ENCODE measurements around the gene IFI27L1.
"Not testable (repeated sequence)": the region's sequence is repeated elsewhere in the genome, so short reads cannot be mapped to it uniquely, and the experiment has no call there.

The IFI27L1 gene

DNA sequence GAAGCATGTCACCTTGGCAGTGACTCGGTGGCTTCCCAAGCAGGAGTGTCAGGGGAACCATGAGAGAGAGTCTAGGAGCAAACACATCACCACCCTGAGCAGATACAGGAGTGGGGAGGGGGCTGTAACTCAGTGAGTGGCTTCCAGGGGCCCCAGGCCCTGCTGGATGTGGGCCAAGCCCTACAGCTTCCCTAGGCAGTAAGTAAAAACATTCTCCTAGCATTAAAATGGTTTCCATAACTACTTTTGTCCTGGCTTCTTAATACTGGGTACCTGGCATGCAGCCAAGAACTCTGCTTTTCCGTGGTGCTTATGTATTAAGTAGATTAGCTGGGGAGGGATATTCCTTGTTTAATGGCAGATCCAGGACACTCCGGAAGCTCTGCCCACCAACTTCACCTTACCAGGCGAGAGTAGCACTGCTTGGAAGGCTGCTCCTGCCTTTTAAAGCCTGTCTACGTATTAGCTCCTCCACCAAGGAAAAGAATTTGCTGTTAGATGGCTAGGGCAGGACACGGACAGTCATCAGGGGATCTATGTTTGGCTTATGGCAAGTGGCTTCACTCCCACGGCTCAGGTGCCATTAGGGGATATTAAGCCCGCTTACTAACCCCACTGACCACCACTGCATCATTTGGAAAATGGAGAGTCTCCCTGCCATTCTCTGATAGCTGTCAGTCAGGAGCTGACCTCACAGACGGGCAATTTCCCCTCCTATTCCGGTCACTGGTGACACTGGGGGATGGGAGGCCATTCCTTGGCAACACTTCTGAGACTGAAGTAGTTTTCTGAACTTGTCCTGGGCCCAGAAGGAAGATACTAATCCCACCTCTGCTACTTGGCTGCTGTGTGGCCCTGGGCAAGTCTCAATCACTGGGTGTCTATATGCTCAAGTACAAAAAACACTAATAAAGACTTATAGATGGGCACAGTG lies 32.2 kb upstream of the IFI27L1 start:
- no peak for DNase-seq

DNA sequence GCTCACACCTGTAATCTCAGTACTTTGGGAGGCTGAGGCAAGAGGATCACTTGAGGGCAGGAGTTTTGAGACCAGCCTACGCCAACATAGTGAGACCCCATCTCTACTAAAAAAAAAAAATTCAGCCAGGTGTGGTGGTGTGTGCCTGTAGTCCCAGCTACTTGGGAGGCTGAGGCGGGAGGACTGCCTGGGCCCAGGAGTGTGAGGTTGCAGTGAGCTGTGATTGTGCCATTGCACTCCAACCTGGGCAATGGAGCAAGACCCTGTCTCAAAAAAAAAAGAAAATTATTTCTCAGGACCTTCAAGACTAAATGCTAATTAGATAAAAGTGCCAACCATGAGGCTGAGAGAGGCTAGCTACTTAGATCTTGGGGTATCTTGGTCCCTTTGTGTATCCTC lies 31.5 kb upstream of the IFI27L1 start:
- DNase-seq = no peak

DNA sequence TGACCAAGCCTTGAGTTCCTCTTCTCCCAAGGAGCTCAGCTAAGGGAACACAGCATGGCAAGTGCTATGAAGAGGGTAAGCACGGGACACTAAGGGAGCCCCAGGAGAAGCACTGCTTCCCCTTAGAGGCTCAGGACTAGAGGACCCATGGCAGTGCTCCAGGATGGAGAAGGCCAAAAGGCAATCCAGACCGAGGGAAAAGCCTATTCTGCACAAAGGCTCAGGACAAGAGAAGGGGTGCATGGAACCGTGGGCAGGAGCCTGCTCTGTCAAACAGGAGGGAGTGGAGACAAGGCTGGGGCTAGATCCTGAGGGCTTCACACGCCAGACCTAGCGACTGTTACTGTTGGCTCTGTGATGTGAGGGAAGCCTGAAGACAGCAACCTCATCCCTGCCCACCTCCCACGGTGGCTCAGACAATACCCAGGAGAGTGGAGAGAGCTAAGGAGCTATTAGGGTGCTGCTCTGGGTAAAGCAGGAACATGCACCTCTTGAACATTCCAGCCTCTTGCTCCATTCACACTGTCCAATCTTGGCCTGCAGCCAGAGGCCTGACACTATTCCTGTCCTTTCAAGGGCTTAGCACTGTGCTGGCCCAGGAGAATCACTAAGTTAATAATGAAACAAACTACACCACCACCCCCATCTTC lies 30.8 kb upstream of the IFI27L1 start:
- no peak for DNase-seq

DNA sequence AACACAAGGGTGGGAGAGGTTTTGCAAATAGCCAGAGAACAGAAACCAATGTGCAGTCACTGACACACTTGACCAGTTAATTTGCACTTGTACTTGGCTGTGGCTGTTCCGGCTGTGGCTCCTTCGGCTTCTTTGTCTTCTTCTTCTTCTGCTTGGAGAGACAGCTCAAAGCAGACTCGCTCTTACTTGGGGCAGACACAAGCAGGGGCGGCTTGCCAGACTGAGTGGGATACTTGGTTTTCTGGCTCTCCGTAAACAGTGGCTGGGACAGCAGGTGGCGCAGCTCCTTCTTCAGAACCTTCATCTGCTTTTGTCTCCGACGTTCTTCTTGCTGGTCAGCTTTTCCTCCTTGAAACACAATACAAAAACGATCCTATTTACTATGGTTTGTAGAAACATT lies 30.0 kb upstream of the IFI27L1 start:
- DNase-seq = no peak

DNA sequence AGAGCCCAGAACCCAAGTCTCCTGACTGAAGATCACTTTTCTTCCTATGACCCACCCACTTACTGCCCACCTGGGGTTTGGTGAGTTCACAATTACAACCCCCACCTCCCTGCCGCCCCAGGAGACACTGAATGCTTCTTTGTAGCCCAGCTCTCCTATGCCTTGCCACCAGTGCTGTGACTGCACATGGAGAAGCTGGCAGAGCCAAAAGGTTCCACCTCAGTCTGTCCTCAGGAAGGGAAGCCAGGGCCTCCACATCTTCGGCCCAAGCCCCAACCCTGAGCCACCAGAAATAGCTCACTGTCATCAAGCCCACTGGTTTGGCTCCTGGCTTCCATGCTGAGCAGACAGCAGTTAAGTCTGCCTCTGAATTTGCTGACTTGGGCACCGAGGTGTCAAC lies 29.3 kb upstream of the IFI27L1 start:
- DNase-seq = no peak

DNA sequence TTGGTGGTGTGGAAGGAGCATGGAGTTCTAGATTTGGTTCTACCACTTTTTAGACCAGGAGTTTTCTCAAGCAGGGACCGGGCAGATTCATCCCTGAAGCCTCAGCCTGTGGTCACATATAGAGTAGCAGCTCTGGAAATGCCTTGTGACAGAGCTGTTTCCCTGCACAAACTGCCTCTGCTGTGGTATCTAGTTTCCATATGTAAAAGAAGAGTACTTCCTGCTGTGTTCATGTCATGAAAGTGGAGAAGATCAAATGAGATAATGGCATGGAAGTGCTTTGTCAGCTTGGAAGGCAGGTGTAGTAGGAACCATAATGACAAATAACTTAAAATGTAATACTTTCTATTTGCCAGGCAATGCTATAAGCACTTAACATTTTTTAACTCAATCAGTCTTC lies 28.9 kb upstream of the IFI27L1 start:
- no peak for DNase-seq

DNA sequence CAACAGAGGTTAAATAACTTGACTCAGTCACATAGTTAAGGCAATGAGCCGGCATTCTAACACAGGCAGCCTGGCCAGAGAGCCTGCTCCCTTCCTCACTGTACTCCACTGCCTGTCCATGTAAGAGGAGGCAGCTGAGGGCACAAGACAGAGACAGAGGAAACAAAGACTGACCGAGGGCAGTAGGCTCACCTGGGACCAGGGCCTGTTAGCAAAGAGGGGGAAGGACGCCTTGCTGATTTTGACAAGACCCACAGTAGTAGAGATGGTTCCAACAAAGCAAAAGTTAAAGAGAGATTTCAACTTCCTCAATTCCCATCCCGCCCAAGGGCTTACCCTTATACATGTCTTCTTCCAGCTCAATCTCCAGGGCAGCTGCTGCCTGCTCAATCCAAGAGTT lies 28.4 kb upstream of the IFI27L1 start:
- DNase-seq = no peak

DNA sequence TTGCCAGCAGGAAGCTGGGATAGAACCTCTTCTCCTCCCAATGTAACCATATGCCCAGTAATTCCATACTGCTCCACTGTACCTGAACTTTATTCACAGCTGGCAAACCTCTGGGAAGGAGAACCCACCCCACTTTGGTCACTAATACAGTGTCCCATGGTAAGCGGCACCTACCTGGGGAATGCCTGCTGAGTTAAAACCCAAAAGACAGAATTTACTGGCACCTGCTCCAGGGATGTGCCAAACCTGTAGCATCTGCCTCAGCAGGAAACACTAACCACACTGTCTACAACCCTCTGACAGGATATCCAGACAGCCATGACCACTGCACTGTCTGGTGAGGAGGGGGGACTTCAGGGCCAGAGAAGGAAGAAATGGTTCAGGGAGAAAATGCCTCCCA lies 26.7 kb upstream of the IFI27L1 start:
- DNase-seq = no peak

DNA sequence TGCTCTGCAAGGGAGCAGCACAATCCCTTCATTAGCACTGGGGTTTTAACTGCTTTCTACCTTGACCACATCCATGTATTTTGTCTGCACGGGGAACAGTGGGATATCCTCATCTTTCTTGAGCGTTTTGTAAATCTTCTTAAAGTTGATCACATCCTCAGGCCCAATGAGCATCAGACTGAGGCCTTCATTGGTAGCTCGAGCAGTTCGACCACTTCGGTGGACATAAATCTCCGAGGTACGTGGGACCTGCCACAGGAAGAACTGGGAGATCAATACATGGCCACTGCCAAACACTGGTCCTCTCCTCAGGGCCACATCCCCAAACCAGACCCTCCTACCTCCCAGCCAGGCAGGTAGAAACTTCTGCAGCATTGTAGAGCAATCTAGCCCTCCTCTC lies 26.2 kb upstream of the IFI27L1 start:
- DNase-seq = no peak

DNA sequence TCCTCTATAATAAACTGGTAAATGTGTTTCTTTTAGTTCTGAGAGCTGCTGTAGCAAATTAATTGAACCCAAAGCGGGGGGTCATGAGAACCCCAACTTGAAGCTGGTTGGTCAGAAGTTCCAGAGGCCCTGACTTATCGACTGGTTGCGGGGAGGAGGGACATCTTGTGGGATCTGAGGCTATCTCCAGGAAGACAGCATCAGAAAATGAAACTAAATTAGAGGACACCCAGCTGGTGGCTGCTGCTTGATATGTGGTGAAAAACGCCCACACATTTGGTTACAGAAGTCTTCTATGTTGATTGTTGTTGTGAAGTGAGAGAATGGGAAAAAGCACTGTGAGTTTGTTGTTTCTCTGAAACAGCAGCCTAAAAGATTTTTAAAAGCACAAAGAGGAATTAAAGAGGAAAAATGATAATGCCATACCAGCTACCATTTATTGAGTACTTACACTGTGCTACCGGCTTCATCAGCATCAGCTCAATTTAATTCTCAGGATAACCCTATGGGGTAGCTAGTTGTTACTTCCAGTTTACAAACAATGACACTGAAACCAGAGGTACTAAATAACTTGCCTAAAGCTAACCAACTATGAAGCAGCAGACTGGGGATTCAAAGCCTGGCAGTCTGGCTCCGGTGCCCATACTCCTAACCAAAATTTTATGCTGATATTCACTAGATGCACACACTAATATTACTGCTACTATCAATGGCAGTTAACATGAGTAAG lies 24.4 kb upstream of the IFI27L1 start:
- peak; percentile 89 for DNase-seq

DNA sequence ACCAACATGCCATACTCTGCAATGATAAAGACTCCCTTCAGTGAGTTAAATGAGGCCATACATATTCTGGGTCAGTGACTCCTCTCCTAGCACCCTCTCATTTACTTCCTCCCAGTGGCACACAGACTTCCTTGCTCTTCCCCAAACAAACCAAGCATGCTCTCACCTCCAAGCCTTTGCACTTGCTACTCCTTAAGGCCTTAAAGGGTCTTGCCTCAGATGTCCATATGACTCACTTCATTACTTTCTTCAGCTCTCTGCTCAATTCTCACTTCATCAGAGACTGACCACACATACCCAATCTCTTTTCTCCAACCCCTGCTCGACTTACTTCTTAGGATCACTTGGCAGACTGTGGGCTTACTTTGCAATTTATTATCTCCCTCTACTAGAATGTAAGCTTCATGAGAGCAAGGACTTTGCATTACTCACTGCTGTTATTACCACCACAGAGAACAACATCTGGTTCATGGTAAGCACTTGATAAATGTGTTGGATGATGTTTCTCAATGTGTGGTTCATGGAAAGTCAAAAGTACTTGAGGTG lies 22.9 kb upstream of the IFI27L1 start:
- DNase-seq = peak; percentile 10

DNA sequence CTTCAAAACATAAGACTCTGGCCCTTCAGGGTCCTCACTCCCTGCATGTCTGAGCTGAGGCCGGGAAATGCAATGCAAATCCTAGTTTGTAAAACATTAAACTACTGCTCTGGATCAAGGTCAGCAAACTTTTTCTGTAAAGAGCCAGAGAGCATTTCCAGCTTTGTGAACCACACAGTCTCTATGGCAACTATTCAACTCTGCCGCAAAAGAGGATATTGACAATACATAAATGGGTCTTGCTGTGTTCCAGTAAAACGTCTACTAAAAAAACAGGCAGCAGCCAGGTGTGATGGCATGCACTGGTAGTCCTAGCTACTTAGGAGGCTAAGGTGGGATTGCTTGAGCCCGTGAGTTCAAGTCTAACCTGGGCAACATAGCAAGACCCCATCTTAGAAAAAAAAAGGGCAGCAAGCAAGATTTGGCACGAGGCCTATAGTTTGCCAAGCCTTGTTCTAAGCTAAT lies 22.4 kb upstream of the IFI27L1 start:
- no peak for DNase-seq

DNA sequence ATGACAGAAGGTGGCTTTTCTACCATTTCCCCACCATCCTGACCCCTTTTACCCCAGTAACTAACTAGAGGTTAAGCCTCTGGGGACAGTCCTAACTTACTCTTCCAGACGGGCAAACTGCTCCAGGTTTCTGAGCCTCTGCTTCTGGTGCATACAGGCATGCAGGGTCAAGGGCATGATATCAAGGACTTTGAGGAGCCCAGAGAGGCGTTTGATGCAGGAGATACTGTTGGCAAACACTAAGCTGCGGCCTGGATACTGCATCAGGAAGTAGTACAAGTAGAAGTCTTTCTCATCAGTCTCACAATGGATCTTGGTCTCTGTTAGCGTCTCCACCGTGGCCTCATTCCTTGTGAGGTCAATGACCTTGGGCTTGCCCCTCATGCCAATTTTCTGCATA lies 21.1 kb upstream of the IFI27L1 start:
- DNase-seq = no peak

DNA sequence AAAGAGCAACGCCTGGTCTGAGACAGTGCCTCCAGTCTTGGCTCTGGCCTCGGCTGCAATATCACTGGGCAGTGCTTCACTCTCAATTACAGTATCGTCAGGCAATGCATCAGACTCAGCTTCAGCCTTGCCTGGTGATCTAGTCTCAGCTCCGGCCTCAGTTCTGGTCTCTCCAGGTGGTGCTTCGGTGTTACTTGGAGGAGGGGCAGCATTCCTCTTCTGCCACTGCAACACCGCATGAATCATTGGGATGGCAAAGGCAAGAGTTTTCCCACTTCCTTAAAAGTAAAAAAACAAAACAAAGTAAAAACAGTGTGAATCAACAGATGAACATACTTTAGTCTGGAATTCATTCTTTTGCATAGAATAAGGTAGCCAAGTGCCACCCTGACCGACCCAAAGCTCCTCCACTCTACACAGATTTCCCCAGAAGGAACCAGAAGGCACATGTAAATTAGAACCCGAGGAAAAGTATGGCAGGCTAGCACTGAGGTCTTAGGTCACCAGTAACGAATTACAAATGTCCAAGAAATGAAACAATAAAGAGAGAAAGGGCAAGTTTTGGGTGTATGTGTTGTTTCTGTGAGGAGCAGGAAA lies 18.7 kb upstream of the IFI27L1 start:
- no peak for DNase-seq

DNA sequence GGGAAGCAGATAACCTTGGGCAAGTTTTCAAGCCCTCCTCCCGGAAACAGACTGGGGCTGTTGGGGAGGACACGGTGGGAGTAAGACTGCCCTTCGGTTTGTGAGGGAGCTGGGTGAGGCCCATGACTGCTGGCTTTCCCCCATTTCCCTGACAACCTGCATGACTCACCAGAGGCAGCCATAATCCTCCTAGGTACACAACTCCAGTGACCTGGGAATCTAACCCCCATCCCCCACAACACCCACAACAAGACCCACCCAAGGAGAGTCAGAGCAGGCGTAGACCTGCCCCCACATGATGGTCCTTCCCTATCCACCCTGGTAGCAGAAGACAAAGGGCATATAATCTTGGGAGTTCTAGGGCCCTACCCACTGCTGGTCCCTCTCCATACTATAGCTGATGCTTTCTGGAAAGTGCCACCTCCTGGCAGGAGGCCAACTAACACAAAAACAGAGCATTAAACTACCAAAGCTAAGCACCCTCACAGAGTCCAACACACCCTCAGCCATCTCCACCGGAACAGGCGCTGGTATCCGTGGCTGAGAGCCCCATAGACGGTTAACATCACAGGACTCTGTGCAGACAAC lies 14.9 kb upstream of the IFI27L1 start:
- DNase-seq = no peak

DNA sequence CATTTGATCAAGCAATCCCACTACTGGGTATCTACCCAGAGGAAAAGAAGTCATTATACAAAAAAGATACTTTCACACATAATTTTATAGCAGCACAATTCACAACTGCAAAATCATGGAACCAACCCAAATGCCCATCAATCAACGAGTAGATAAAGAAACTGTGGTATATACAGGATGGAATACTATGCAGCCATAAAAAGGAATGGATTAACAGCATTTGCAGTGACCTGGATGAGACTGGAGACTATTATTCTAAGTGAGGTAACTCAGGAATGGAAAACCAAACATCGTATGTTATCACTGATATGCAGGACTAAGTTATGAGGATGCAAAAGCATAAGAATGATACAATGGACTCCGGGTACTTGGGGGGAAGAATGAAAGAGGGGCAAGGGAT lies 9.0 kb upstream of the IFI27L1 start:
- DNase-seq = not testable (repeated sequence)

DNA sequence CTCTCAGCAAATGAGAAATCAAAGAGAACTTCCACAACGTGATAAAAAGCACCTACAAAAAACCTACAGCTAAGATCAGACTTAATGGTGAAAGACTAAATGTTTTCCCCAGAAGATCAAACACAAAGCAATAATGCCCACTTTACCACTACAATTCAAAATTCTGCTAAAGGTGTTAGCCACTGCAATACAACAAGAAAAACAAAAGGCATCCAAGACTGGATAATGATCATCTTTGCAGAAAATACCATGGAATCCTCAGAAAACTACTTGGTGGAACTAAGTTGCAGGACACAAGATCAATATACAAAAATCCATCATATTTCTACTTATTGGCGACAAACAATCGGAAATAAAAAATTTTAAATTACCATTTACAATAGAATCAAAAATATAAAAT lies 6.6 kb upstream of the IFI27L1 start:
- no peak for DNase-seq

DNA sequence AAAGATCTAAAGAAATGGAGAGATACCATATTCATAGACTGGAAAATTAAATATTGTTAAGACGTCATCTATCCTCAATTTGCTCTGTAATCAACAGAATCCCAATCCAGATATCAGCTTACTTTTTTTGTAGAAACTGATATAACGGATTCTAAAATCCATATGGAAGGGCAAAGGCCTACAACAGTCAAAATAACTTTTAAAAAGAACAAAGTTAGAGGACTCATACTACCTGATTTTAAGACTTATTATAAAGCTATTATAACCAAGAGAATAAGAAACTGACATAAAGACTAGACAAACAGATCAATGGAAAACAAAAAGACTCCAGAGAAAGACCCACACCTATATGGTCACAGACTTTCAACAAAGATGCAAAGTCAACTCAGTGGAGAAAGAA lies 6.1 kb upstream of the IFI27L1 start:
- DNase-seq = no peak

DNA sequence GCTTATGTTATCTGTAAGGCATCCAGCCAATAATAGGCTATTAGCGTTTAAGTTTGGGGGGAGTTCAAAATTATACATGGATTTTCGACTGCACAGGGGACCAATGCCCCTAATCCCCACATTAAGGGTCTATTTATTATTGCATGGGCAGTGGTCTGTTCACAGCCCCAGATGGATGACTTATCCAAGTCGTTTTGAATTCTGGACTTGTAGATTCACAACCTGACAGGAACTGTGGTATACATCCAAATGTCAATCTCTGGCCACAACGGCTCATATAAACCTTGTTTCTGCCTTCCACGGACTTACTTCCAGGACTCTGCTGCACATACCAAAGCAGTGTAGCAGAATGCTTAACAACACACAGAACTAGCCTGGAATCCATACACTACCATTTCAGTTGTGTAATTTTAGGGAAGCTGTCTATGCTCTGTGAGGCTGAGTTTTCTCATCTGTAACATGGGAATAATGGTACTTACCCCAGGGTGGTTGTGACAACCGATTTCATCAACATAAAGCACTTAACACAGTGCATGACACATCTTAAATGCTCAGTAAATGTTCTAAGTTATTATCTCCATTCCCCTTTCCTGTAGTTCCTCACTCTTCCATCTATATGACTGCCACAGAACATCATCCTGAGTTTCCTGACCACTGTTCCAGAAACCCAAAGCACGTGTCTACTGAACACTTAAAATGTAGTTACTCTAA lies 3.8 kb upstream of the IFI27L1 start:
- DNase-seq = no peak

DNA sequence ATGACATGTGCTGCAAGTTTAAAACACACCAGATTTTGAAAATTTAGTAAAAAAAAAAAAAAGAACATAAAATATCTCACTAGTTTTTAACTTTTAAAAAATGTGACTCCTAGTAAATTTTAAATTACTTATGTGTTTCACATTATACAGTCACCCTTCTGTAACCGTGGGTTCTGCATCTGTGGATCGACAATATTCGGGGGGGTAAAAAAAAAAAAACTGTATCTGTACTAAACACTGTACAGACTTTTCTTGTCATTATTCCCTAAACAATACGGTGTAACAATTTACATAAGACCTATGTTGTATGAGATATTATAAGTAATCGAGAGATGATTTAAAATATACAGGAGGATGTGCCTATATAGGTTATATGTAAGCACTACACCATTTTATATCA lies 3.3 kb upstream of the IFI27L1 start:
- DNase-seq = no peak

DNA sequence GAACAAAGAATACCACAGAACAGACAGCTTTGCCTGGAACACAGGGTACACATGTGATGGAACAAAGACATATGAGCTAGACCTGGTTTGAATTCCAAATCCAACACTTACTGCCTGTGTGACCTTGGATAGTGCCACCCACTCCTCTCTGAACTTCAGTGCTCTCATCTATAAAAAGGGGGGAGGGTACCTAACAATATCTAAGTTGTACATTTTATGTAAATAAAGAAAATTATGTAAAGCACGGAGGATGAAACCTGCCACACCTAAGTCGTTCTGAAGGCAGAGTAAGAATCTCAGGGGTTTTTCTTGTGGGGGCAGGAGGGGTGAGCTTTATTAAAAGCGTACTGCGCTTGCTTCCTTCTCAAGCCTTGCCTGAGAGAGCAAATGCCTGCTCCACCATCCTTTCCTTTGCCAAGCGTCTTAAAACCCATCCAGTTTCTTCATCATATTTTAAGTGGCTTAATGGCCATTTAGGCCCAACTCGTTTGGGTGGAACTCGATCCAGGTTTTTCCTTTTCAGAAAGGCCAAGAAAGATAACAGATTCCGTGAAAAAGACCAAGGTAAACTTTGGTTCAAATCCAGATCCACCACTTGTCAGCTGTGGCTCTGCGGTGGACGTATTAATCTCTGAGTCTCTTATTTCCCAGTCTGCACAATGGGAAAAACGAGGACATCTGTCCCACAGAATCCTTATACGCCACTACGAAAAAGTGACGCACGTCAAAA lies 1.1 kb upstream of the IFI27L1 start:
- peak; percentile 32 for DNase-seq

Measured in OCI-M1 (cell line).